T-helper 17 cell (primary cell): ENCODE results near the gene ODF2L. TPM values are rescaled to one million over a fixed set of nuclear protein-coding genes. Genes with fewer than 3 reads are reported as not detected.

ENCODE experiments used
- ATAC-seq: fragments of 150-1000 bp; cut with Tn5 transposase; 2 replicates; pipeline ENCODE4 v1.10.0; 2021; ENCODE audit warnings: mild to moderate bottlenecking, moderate library complexity
- DNase-seq, 3 donors: peaks; one replicate each; pipeline versions ENCODE4 v3.0.0 to v3.0.0-alpha.2; 2020 to 2021
- H3K9me3 ChIP-seq: one replicate; pipeline ENCODE4 v1.7.0; 2013; ENCODE audit warnings: low read length, mild to moderate bottlenecking; ENCODE audit not compliant: control insufficient read depth, poor library complexity, severe bottlenecking
- H3K27ac Mint-ChIP-seq: one replicate; pipeline ENCODE4 v1.8.0; 2022; ENCODE audit warnings: mild to moderate bottlenecking, moderate library complexity, mixed read lengths
- H3K27me3 Mint-ChIP-seq: one replicate; pipeline ENCODE4 v1.8.0; 2022; ENCODE audit warnings: mixed read lengths
- H3K36me3 Mint-ChIP-seq: one replicate; pipeline ENCODE4 v1.8.0; 2022; ENCODE audit warnings: low read depth, mixed read lengths
- H3K4me1 Mint-ChIP-seq: one replicate; pipeline ENCODE4 v1.8.0; 2022; ENCODE audit warnings: mild to moderate bottlenecking, mixed read lengths
- H3K4me3 Mint-ChIP-seq: one replicate; pipeline ENCODE4 v1.8.0; 2022; ENCODE audit warnings: mild to moderate bottlenecking, moderate library complexity, mixed read lengths
- total RNA-seq, 4 donors: library from RNA in 2 of 4; stranded (reverse) in 2 of 4; gene quantifications; one replicate each; pipeline ENCODE4 v1.2.3 and lab custom pipeline; 2022 to 2026

ODF2L gene
- total RNA-seq, 2 donors from 2014 or later = 122 to 145 TPM

DNA sequence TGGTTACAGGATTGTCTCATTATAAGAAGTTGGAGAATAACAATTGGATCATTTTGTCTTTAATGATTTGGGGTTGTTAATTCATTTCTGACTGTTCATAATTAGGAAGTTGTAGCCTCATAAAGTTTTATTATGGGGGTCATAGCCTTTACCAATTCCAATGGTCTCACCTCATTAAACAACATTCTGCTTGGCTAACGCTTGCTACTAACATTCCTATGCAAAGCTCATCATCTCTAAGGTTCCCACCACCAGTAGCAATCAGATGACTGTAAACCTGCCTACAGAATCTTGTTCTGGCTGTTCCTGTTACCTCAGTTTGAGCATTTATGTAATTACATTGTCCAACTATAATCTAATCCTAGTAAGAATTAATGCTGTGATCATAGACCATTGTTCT is 60.2 kb downstream of the ODF2L start:
- Mint-ChIP-seq H3K27me3 (no peaks in the 10 kb centered on the region), H3K36me3 (no peaks in the 10 kb centered on the region), H3K4me1 (no peaks in the 10 kb centered on the region), H3K4me3 (no peak overlapping the region), H3K27ac (no peak overlapping the region)
- ATAC-seq (no peak), DNase-seq (no peak)
- no peaks in the 10 kb centered on the region for H3K9me3 ChIP-seq

DNA sequence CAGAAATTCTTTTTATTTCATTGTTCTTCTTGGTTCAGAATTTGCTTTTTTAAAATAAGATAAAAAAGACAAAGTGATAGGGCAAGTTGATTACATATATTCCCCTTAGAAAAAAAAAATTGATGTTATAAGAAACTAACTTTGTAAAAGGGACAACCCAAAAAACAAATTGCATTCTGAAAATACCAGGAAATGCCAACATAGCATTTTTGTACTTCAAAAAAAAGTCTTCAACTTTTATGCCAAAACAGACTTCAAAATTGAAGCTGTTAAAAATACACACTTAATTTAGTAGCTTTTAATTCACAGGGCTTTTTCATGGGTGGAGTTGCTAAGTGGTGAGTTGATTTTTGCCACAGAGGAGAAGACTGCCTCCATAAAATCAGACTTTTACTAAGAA is 70.9 kb downstream of the ODF2L start:
- Mint-ChIP-seq H3K4me1 (no peaks in the 10 kb centered on the region), H3K27me3 (peaks cover 6% of the 10 kb centered on the region), H3K4me3 (no peak overlapping the region), H3K27ac (no peak overlapping the region), H3K36me3 (peaks cover 4% of the 10 kb centered on the region)
- ATAC-seq = no peak
- no peaks in the 10 kb centered on the region for H3K9me3 ChIP-seq
- DNase-seq = no peak

DNA sequence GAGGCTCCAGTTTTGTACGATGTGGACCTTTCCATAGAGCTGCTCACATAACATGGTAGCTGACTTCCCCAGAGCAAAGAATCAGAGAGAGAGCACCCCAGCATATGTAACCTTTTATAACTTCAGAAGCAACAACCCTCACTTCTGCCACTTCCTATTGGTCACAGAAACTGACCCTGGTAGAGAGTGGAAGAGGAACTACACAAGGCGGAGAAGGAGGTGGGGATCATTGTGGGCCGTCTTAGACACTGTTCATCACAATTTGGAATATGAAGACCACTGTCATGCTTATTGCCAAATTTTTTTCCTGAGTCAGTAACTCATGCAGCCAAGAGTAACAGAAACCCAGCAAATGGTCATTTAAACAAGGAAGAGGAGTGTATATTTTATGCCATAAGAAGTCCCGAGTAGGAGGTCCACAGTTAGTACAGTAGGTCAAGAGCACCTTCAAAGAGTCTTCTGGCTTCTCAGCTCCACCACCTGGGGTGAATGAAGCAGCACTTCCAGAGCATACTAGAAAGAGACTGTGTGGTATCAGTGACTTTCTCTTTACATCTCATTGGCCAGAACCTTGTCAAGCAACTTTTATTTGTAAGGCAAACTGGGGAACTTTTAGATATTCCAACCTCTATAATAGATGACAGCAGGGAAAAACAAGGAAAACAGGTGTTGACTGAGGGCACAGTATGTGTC is 71.8 kb downstream of the ODF2L start:
- DNase-seq = no peak
- Mint-ChIP-seq H3K27me3 (peaks cover 6% of the 10 kb centered on the region), H3K4me3 (no peak overlapping the region), H3K27ac (no peak overlapping the region), H3K36me3 (peaks cover 2% of the 10 kb centered on the region), H3K4me1 (no peaks in the 10 kb centered on the region)
- no peaks in the 10 kb centered on the region for H3K9me3 ChIP-seq
- ATAC-seq = no peak

DNA sequence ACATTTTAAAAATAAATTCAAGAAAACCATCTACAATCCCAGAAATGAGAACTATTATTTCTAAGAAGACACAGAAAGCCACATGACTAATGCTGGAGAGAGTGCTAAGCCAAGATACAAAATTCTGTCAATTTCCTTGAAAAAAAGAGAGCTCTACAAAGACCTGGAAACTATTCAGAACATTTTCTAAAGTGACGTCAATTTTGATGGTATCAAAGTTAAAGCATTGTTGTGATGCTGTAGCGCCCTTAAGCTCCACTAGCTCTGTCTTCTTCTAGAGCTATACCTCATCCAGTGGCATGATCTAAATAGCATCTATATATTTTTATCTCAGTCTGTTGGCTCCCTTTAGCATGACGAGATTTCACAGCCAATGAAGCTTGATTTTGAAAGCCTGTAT is 73.9 kb downstream of the ODF2L start:
- peaks cover under 1% of the 10 kb centered on the region for H3K36me3 Mint-ChIP-seq
- no peaks in the 10 kb centered on the region for H3K9me3 ChIP-seq
- H3K4me3 Mint-ChIP-seq = no peak overlapping the region
- DNase-seq (no peak), ATAC-seq (no peak)
- H3K4me1 Mint-ChIP-seq = no peaks in the 10 kb centered on the region
- H3K27me3 Mint-ChIP-seq = peaks cover under 1% of the 10 kb centered on the region
- no peak overlapping the region for H3K27ac Mint-ChIP-seq

DNA sequence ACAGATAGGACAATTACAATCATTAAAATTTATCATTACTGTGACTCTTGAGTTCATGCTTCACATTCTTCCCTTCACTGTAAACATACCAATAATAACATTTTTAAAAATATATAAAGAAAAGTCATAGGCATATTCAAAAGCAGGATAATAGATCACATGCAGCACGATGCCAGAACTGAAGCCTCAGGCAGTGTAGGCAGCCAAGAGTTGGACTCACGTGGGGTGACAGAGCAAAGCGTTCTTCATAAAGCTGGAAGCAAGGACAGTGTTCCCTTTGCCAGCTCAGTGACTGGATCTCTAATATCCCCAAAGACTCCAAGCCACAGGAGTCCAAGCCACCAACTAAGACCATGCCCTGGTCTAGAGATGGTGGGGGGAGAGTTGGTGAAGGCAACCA is 77.7 kb downstream of the ODF2L start:
- no peak for ATAC-seq
- no peak overlapping the region for H3K27ac Mint-ChIP-seq
- H3K36me3 Mint-ChIP-seq = no peaks in the 10 kb centered on the region
- DNase-seq = no peak
- no peak overlapping the region for H3K4me3 Mint-ChIP-seq
- no peaks in the 10 kb centered on the region for H3K9me3 ChIP-seq
- no peaks in the 10 kb centered on the region for H3K27me3 Mint-ChIP-seq
- H3K4me1 Mint-ChIP-seq = peaks cover 2% of the 10 kb centered on the region

DNA sequence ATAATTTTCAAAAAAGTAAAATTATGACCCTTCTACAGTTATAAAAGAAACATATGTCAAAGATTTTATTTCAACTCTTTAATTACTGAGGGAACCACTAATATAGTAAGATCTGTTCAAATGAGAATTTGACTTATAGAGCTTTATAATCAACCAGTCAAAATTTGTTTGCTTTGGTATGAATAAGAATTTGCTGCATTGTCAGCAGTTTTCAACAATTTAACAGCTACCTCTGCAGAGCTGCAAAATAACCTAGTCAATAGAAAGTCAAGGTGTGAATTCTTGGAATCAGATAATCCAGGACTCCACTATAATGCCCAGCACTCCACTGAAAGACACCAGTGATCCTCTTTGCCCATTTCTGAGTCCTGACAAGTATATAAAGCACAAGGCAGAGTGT is 78.2 kb downstream of the ODF2L start:
- Mint-ChIP-seq H3K4me3 (no peak overlapping the region), H3K27ac (no peak overlapping the region), H3K27me3 (no peaks in the 10 kb centered on the region), H3K36me3 (no peaks in the 10 kb centered on the region), H3K4me1 (peaks cover 2% of the 10 kb centered on the region)
- DNase-seq (no peak), ATAC-seq (no peak)
- no peaks in the 10 kb centered on the region for H3K9me3 ChIP-seq

DNA sequence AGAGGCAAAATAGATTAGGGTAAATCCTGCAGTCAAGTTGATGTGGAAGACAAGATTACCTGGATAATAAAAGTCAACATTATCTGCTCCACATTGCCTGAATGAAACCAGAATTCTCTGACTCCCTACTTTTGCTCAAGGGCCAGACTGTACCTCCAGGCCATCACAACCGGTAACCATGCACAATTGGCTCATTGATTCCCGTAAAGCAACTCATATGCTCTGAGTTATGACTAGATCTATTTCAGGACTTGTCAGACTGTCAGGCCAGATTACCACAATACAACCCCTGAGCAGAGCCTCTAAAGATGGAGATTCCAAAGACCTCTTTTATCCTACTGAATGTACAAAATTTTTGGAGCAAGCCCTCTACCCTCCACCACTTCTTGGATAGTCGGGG is 90.4 kb downstream of the ODF2L start:
- no peak for ATAC-seq
- H3K4me3 Mint-ChIP-seq = no peak overlapping the region
- no peaks in the 10 kb centered on the region for H3K36me3 Mint-ChIP-seq
- no peak overlapping the region for H3K27ac Mint-ChIP-seq
- H3K9me3 ChIP-seq = no peaks in the 10 kb centered on the region
- DNase-seq = no peak
- H3K27me3 Mint-ChIP-seq = no peaks in the 10 kb centered on the region
- no peaks in the 10 kb centered on the region for H3K4me1 Mint-ChIP-seq

DNA sequence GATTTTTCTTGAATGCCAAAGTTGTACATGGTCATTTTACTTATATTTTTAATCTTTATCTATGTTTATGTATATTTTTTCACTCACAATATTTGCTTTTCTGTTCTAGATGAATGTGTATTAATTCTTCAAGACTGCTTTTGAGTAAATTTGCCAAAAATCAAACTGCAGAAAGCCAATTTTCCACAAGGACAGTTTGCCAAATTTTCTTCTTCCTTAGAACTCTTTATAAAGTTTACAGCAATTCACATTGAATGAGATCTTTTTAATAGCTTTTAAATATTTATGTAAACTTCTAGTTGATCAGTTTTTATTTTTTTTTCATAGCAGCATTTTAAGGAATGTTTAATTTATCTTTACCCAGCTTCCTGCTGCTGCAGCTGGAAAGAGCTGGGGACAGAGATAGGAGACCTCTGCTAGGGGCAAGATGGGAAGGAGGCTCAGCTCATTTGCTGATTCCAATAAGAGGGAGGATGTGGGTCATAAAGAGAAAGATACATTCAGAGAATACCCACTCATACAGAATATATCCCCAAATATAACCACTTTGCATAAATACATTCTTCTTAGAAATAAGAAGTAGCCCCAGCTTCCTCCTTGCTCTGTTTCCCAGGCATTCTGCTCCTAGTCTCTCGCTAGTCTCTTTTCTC is 93.0 kb downstream of the ODF2L start:
- no peak overlapping the region for H3K27ac Mint-ChIP-seq
- ATAC-seq (no peak), DNase-seq (no peak)
- no peaks in the 10 kb centered on the region for H3K36me3 Mint-ChIP-seq
- no peaks in the 10 kb centered on the region for H3K27me3 Mint-ChIP-seq
- H3K4me1 Mint-ChIP-seq = no peaks in the 10 kb centered on the region
- H3K9me3 ChIP-seq = no peaks in the 10 kb centered on the region
- no peak overlapping the region for H3K4me3 Mint-ChIP-seq

Other genes with a start within 250 kb of the ODF2L start
- gene COL24A1, start 239.6 kb downstream of the ODF2L start, total RNA-seq = 1 to 10 TPM in 1 of 2 donors, under 1 TPM in 1; 0.94 to 3.3 TPM
- not detected for gene CLCA2, start 27.8 kb upstream of the ODF2L start, total RNA-seq
- gene CLCA1, start 72.6 kb upstream of the ODF2L start, total RNA-seq = not detected
- not detected for gene CLCA4, start 150.8 kb upstream of the ODF2L start, total RNA-seq